Measurements from ENCODE around the gene PIK3R4.

The PIK3R4 gene

GRCh38 chr3:130640027-130640426 is 106.6 kb downstream of the PIK3R4 start:
- DNase-seq (ENCODE audit: low read depth) = no peak

GRCh38 chr3:130636480-130637234 is 110.0 kb downstream of the PIK3R4 start:
- DNase-seq (ENCODE audit: low read depth) = no peak

DNA sequence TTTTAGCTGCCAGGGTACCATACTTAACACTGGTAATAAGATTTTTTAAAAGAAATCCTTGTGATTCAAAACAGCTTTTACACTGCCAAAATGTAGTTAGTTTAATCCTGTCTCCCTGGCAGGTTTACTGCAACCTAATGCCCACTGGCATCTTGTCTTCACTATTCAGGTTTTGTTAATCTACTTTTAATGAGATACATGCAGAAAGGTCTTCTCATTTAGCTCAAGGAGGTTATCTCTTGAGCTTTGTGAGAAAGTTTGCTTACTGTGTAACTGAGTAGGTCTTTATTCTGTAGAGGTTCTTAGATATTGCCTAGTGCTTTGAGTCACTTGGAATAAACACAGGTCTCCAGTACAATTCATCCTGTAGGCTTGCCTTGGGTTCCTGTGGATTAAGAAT is 110.7 kb downstream of the PIK3R4 start:
- no peak for DNase-seq (ENCODE audit: low read depth)

- no peak for DNase-seq (ENCODE audit: low read depth)
Observed at GRCh38 chr3:130635285-130635684, 111.3 kb downstream of the PIK3R4 start.
